NCI-H524 (cell line): ENCODE data around the gene PYGB.

Experiments
- DNase-seq, 2 experiments: peaks; one replicate each; lab custom pipeline; 2025; lab: John Stamatoyannopoulos, UW

Gene PYGB

DNA sequence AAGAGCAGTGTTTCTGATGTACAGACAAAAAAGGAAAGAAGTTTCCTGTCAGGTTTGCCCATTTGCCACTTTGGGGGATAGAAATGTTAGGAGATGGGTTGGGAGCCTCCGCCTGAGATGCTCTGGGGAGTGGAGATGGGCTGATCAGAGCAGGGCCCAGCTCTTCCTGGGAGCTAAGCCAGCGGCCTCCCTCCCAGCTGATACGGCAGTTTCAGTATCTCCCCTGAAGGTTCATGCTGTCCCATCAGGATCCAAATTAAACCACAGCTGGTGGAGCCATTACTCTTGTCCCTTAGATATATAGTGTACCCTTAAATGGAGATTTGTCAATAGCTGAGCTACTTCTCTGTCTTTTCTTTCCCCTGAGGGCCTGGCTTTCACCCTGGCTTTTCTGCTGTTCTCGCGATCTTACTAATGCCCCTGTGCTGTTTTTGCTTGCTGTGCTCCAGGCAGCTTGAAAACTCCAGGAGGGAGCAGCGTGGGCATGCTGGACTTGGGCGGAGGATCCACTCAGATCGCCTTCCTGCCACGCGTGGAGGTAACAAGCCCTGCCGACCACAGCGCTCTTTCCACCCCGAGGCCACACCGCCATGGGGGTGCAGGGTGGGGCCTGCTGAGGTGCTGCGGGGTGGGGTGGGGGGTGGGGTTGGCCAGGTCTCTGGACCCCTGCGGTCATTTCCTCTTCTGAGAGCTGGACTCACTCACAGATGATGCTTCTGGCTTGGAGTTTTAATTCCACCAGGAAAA, 31.5 kb upstream of the PYGB start:
- no peak for DNase-seq

DNA sequence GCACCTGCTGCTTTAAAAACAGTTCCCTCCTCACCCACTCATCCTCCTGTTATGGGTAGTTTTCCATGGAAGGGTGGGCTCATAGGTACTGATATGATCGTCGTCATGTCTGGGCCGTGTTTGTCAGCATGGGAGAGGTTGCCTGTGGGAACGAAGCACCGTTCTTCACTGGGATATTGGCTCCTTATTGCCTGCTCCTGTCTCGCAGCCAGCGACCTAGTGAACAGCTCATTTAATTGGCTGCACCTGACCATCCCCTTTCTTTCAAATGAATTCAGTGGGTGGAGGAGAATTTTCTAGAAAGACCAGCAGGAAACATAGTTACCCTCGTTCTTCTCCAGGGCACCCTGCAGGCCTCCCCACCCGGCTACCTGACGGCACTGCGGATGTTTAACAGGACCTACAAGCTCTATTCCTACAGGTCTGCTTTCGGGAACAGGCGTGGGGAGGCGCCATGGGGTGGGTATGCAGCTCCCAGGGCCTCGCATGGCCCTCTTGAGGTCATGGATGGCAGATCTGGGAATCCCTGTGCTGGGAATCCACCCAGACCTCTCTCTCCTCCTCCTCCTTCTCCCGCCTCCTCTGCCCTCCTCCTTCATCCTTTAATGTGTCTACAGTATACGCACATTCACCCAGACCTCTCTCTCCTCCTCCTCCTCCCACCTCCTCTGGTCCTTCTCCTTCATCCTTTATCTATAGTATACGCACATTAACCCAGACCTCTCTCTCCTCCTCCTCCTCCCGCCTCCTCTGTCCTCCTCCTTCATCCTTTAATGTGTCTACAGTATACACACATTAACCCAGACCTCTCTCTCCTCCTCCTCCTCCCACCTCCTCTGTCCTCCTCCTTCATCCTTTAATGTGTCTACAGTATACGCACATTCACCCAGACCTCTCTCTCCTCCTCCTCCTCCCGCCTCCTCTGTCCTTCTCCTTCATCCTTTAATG, 30.4 kb upstream of the PYGB start:
- no peak for DNase-seq

DNA sequence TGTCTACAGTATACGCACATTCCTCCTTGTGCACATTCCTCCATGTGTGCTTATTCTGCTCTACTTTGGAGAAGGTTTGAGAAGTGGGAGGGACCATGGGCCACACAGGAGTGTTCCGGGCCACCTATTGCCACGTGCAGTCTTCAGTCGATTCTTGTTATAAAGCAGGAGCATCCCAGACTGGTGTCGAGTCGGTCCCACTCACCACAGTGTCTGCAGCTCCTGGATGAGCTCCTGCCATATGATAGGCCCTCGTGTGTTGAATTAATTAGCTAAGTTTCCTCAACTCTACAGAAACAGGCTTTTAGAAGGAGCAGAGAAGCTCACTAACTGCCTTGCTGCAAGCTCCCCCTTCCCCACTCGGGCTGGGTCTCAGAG, 29.8 kb upstream of the PYGB start:
- no peak for DNase-seq

DNA sequence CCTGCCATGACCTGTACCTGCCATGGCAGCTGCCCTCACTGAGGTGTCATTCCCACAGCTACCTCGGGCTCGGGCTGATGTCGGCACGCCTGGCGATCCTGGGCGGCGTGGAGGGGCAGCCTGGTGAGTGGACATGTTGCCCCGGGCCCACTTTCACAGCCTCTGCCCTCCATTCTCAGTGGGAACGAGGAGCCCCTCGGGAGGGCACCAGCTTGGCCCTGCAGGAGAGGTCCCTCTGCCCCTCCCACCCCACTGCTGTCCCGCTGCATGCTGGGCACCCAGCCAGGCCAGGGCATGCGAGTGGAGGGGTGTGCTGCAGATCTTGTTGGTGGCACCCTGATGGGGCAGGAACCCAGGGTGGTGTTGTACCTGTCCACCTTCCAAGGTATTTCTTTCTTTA, 29.4 kb upstream of the PYGB start:
- DNase-seq, result no peak

DNA sequence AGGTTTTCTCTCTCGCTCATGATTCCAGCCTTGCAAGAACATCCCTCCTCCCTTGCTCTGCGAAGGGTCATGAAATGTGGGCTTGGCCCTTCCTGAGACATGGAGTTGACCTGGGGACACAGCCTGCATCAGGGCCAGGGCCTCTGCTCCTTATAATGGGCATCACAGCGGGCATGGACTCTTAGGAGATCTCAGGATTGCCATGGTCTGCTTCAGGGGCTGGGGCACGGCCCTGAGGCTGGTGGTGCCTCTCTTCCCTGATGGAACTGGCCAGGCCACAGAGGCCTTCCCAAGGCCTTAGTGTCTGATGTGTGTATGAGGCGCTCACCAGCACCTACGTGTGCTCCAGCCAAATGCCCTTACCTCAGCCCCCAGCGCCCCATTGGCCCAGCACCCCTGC, 28.5 kb upstream of the PYGB start:
- no peak for DNase-seq

DNA sequence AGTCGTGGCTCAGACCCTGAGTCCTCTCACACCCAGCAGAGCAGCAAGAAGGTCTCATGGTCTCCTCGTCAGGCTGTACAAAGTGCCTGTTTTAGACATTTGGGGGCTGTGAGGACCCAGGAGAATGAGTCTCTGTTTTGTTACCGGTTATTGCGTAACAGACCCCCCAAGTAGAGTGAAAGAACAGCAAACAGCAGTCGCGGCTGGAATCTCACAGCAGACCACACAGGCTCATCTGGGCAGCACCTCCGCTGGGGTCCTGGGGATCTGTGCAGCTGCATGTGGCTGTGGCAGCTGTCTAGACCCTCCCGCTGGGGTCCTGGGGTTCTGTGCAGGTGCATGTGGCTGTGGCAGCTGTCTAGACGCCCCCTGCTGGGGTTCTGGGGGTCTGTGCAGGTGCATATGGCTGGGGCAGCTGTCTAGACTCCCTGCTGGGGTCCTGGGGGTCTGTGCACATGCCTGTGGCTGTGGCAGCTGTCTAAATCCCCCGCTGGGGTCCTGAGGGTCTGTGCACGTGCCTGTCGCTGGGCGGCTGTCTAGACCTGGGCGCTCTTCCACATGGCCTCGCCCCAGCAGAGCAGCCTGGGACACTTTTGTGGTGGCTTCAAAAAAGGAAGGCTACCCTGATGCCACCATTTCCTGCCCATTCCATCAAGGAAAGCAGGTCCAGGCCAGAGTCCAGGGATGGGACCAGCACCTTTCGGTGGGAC, 27.7 kb upstream of the PYGB start:
- peak; percentile 64 to 84 for DNase-seq

DNA sequence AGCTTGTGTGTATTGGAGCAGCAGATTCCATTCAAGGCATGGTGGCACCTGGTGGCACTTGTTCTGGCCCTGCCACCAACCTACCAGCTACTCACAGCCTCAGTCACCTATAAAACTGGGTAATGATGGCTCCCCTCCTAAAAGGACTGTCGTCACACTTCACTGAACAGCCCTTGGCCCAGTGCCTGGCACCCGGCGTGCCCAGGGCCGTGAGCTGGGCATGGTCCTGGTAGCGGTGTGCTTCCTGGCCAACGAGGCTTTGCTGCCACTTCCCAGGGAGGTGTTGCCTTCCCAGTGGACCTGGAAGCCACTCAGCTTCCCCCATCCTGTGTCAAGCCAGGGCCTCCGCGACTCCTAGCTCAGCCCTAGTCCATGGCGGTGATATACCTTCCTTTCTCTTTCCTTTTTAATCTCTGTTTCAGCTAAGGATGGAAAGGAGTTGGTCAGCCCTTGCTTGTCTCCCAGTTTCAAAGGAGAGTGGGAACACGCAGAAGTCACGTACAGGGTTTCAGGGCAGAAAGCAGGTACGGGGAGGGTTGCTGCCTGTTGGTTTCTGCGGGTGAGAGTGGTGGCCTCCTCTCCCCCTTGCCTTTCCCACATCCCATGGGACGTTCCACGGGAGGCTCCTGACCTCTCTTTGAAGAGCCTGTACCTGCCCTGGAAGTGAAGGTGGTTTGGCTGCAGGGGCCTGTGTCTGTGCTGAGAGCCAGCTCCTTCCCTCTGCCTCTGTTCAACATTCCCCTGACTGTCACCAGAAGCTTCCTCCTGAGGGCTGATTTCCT, 26.9 kb upstream of the PYGB start:
- no peak for DNase-seq

DNA sequence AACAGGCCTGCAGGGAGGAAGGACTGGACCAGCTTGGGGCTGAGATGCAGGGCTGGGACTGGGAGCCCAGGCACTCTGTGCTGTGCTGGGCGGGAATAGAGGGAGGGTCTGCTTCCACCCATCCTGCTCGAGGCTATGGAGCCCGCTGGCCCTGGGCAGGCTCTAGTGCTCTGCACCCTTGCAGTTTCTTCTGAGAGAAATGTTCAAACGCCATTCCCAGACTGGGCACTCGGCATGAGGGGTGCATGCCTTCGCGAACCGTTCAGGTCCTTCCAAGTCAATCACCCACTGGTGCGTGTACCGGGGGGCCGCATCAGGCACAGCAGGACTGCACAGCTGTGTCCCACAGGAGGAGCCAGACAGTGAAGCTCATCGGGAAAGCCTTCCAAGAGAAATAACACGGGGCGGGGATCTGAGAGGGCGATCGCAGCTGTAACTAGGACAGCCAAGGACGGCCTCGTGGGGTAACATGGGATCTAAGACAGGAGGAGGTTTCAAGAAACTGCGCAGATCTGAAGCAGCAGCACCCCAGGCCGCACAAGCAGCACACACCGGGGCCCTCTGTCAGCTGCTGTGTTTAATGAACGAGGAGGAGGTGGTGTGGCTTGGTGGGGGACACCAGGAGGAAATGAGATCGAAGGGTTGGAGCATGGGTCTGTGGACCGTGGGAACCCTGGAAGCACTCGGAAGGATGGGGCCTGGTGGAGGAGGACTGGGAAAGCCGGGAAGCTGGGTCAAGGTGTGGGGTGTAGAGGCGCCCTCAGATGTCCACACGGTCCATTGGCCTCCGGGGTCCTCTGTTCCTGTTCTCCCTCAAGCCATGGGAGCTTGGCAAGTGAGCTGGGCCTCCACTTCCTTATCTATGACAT, 26.1 kb upstream of the PYGB start:
- no peak for DNase-seq

DNA sequence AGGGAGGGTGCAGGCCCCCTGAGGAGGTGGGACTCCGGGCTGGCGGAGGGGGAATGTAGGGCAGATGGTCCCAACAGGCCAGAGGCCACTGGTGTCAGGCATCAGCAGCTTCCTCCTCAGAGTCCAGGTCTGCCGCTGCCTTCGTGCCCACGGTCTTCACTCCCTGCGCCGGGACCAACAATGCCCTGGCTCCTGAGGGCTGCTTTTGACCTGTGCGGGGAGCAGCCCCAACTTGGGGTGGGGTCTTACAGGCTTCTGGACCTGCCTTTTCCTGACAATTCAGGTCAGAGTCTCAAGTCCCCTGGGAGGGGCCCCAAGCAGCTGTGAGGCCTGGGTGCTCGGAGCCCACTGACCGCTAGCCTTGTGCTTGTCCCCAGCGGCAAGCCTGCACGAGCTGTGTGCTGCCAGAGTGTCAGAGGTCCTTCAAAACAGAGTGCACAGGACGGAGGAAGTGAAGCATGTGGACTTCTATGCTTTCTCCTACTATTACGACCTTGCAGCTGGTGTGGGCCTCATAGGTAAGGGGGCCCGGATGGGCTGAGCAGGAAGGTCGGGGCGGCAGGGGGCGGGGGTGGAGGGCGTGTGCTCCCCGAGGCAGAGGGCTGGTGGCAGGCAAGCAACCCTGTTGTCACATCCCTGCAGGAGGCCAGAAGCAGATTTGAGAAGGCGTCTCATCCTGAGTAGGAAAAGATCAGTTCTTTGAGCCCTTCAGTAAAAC, 25.3 kb upstream of the PYGB start:
- DNase-seq, result no peak

DNA sequence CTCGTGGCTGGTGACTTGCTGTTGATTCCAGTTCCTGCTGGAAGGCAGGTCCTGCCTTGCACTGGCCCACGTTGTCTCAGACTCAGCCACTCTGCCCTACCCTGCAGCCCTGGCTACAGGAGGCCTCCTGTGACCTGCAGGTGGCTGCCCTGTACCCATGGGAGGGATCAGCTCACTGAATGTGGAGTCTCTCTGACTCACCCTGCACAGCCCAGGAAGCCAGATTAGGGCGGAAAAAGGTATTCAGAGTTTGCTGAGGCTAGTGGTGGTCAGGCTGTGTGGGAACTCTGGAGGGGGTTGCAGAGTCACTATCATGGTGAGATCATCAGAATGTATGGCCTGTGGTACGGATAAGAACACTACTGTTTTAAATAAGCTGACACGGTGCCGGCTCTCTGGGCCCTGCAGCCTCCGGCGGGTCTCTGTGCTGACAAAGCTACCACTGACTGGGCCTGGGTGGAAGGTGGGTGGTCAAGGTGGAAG, 24.7 kb upstream of the PYGB start:
- DNase-seq, result no peak

DNA sequence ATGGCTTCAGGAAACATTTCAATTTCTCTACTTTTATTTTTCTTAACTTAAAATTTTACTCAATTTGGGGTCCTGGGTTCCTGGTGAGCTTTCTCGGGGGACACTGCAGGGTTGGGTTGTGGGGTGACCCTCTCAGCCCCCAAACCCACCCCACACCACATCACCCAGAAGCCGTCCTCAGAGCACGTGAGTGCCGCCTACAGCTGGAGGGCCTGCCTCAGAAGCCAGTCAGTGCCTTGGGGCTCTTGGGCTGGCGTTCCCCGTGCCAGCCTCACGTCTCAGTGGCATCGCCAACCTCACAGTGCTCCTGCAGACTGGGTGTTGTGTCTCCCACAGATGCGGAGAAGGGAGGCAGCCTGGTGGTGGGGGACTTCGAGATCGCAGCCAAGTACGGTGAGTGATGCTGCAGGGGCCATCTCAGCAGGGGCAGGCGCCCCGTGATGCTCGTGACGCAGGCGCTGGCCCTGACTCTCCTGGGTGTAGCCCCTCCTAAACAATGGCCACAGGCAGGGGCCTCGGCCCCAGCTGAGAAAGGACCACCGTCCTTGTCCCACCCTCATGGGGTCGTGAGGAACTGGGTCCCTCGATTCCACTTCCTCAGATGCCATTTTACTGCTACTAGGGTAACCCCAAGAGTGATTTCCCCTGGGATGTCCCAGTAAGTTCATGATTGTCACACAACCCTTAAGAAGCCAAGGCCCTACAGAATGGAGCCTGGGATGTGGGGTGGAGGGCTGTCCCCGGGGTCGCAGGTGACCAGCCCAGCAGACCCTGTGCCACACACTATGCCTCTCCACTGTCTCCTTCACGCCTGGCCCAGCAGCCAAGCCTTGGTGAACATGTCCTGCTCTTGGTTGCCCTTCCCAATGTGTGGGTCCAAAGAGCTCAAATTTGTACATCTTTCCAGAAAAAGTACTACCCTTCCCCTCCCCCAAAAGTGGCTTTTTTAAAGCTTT, 23.8 kb upstream of the PYGB start:
- no peak for DNase-seq

DNA sequence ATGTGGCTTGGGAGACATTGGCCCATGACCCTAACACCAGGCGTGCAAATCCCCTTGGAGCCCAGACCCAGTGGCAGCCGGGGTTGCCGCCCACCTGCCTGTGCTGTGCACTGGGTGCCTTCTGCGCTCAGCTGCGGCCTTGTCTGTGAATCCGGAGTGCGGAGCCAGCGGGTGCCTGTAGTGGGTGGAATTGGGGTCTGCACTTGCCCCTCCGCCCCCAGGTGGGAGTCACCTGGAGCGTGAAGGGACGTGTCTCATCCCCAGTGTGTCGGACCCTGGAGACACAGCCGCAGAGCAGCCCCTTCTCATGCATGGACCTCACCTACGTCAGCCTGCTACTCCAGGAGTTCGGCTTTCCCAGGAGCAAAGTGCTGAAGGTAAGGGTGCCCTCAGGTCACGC, 22.9 kb upstream of the PYGB start:
- no peak for DNase-seq

DNA sequence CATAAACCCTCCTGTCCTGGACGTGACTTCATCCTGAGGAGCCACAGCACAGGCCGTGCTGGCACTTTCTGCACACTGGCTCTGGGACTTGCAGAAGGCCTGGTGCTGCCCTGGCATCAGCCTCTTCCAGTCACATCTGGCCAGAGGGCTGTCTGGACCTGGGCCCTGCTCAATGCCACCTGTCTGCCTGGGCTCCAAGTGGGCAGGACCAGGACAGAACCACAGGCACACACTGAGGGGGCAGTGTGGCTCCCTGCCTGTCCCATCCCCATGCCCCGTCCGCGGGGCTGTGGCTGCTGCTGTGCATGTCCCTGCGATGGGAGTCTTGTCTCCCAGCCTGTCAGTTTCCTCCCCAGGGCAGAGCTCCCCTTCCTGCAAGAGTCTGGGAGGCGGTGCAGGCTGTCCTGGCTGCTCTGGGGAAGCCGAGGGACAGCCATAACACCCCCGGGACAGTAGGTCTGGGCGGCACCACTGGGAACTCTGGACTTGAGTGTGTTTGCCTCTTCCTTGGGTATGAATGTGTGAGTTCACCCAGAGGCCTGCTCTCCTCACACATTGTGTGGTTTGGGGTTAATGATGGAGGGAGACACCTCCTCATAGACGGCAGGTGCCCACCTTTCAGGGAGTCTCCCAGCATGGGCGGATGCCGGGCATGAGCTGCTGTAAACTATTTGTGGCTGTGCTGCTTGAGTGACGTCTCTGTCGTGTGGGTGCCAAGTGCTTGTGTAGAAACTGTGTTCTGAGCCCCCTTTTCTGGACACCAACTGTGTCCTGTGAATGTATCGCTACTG, 22.0 kb upstream of the PYGB start:
- DNase-seq, result no peak

DNA sequence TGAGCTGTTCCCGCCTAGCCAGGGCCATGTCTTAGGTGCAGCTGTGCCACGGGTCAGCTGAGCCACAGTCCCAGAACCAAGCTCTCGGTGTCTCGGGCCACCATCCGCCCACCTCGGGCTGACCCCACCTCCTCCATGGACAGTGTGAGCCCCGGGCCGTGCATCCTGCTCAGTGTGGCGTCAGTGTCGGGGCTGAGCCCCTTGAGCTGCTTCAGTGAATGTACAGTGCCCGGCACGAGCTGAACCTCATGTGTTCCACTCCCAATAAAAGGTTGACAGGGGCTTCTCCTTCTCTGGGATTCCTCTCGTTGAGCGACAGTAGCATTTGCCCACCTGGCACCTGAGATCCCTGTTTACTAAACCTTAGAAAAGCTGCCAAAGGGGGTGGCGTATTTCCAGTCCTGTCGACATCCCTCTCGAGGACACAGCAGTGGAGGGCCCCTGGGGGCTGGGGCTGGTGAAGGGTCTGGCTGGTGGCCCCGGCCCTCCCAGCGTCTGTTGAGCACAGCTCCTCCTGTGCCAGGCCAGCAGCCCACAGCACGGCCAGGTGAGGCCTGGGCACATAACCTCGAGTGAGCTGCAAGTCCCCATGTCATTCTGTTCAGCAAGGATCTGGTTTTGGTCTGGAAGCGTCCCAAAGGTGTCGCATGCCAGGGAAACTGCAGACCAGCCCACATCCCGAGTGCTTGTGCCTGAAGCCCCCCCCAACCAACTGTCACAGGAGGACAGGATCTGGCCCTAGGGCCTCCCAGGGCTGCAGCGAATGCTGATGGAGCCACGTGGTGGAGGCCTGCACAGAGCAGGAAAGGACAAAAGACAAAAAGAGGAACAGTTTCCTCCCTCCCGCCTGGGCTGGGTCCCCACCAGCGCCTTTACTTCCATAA, 21.2 kb upstream of the PYGB start:
- peak in 1 of 2 experiments; percentile 13 for DNase-seq

DNA sequence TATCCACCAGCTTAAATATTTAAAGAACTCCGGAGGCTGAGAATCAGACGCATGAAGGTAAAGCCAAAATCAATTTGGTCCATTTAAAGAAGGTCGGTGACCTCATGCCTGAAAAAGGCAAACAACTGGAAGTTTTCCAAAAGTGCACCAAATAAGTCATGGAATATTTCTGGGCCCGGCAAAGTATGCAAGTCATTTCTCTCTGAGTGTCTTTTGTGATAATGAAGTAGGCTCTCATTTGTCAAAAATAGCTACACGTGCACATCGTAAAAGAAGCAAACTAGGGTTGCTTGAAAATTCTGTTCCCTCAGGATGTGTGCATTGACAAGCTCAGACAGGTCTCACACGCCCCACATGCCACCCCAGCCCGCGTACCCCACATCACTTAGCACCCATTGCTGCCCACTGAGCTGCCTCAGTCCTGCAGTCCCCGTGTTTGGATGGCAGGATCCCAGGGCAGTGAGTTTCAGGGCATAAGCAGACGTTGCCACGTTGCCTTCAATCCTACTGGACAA, 20.5 kb upstream of the PYGB start:
- no peak for DNase-seq

DNA sequence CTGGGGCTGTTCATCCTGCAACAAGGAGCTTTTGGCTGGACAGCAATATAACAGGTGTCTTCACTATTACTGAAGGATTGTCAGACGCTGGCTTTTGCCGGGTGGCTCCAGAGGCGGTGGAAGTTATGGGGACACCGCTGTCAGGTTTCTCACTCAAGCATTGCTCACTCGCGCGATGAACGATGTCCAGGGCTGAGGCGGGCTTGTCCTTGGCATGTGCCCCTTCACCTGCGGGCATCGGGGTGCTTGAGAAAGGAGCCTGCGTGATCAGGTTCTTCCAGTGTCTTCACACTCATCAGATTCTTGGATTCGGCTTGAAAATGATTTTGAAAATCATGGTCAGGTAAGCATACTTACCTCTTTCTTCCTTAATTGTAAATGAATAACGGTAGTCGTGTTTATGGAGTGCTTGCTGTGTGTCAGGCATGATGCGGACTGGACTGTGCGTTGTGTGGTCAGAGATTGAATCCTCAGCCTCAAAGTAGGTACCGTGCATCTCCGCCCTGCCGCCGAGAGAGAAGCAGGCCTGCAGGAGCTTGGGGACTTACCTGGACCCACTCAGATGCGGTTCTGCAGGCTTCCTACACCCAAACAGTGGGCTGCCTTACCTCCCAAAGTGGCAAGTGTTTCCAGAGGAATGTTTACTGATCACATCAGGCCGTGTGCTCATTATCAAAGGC, 18.3 kb upstream of the PYGB start:
- DNase-seq, result no peak
